ENCODE measurements around the gene EN2.

DNA sequence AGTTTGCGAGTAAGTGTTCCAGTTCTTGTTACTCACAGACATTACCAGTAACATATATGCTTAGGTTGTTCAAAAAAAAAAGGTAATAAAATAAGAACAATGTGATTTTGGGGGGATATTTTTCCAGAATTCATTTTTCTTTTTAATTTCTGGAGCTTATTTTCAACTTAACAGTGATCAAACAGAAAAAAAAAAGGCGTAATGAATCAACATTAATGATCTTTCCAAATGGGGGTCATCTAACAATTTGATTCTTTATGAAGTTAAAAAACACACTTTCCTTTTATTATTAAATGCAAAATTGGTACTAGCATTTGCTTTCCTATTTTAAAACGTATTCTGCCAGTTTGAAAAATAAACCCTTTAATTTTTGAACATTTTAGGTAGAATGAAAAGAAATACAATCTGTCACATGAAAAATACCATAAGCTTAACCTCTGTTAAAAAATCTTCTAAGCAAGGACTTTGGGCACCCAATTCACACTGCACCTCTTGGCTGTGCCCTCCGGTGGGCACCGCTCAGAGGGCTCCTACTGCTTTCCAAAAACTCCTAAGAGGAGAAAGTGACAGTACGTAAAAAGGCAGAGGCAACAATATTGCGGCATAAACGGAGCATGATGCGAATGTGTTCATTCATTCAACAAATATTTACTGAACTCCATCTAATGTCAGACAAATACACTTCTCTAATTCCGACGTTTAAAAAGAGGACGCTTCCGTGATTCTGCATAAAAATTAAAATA is 55.8 kb downstream of the EN2 start:
- TF ChIP-seq REST (IDR thresholded peaks at IDR 0.05) (no peak), SREBF2 (IDR thresholded peaks at IDR 0.05) (no peak), HDAC2 (IDR thresholded peaks at IDR 0.05) (no peak), MYC (IDR thresholded peaks at IDR 0.05; ENCODE audit: borderline replicate concordance, low read length) (no peak), JUN (IDR thresholded peaks at IDR 0.05) (no peak)
- TF ChIP-seq, protein P1, sequence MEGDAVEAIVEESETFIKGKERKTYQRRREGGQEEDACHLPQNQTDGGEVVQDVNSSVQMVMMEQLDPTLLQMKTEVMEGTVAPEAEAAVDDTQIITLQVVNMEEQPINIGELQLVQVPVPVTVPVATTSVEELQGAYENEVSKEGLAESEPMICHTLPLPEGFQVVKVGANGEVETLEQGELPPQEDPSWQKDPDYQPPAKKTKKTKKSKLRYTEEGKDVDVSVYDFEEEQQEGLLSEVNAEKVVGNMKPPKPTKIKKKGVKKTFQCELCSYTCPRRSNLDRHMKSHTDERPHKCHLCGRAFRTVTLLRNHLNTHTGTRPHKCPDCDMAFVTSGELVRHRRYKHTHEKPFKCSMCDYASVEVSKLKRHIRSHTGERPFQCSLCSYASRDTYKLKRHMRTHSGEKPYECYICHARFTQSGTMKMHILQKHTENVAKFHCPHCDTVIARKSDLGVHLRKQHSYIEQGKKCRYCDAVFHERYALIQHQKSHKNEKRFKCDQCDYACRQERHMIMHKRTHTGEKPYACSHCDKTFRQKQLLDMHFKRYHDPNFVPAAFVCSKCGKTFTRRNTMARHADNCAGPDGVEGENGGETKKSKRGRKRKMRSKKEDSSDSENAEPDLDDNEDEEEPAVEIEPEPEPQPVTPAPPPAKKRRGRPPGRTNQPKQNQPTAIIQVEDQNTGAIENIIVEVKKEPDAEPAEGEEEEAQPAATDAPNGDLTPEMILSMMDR (IDR thresholded peaks at IDR 0.05) = no peak
